ENCODE results near the gene AUTS2.

DNA sequence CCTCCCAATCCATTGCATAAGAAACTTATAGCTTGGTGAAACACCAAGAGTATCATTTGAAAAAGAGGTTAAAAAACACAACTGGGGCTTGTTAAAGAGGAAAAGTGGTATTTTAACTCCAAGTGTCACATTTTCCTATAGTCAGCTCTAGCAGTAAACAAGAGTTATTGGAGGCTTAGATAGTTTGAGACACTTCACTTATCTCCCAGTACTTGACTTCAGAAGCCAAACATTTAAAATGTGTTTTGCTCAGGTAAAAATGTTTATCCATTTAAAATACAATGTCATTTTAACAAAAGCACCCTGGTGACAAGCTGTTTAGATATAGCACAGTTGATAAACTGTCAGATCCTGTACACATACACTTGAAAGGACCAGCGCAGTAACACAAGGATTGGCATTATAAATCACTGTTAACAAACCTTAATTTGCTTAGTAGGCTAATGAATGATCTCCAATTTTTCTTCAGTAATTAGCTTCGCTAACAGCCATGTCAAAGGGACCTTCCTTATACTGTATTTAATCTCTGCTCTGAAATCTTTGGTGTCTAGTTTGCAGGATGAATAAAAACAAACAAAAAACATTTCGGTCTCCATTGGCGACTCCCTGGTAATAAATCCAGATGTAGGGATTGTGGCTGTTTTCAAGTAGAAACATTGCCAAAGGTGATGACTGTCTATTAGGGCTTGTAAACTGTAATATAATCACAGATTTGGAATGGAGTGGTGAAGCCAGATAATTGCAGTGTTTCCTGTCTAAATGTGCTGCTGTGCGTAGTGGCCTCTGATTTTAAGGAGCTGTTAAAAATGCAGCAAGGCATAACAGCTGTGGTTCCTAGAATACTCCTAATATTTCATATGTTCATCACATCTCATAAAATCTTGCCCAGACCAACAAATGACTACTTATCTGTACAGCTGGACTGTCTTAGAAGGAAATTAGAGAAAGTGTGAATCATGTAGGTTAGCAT is 545.1 kb downstream of the AUTS2 start:
- TF ChIP-seq GATA3 (IDR thresholded peaks at IDR 0.05; ENCODE audit: low read depth, low read length): no peak; the same call in 1 of the 2 replicates
- TF ChIP-seq GATA2 (IDR thresholded peaks at IDR 0.05; ENCODE audit: low read depth, low read length): no peak; the same call in 1 of the 2 replicates
